ENCODE measurements around the gene TMED10.

The TMED10 gene

GRCh38 chr14:75215520-75215919 lies 39.1 kb upstream of the TMED10 start:
- no peaks in the 10 kb centered on the region for H3K27me3 ChIP-seq
- TF ChIP-seq Cebpa-rat (IDR thresholded peaks at IDR 0.05): no peak
- peaks cover 15 to 54% (median 33%) of the 10 kb centered on the region in 10 experiments for H3K4me1 ChIP-seq
- H3K9me3 ChIP-seq (replicated peaks in 1 of 11): no peaks in the 10 kb centered on the region
- H3K4me3 ChIP-seq: no peak overlapping the region
- no peaks in the 10 kb centered on the region for H3K36me3 ChIP-seq
- no peaks in the 10 kb centered on the region for H4K20me1 ChIP-seq
- peak overlapping the region in 8 of 11 experiments; percentile 23 to 49 (median 30); a peak in 12 of 22 replicates for H3K4me2 ChIP-seq
- H3K27ac ChIP-seq: no peak overlapping the region
- H3K9ac ChIP-seq: no peak overlapping the region

- no peaks in the 10 kb centered on the region for H3K9me3 ChIP-seq (replicated peaks in 1 of 11)
- H3K36me3 ChIP-seq: no peaks in the 10 kb centered on the region
- H3K9ac ChIP-seq: no peak overlapping the region
Measured at GRCh38 chr14:75214558-75214957, 38.1 kb upstream of the TMED10 start.

GRCh38 chr14:75213172-75213571 lies 36.8 kb upstream of the TMED10 start:
- no peak overlapping the region for H3K9ac ChIP-seq
- H3K27ac ChIP-seq: no peak overlapping the region
- no peak overlapping the region for H3K4me3 ChIP-seq
- TF ChIP-seq Cebpa-rat (IDR thresholded peaks at IDR 0.05): no peak
- no peaks in the 10 kb centered on the region for H3K36me3 ChIP-seq
- no peaks in the 10 kb centered on the region for H3K9me3 ChIP-seq (replicated peaks in 1 of 11)
- H3K27me3 ChIP-seq: no peaks in the 10 kb centered on the region
- peaks cover 9 to 46% (median 26%) of the 10 kb centered on the region in 10 experiments for H3K4me1 ChIP-seq
- no peaks in the 10 kb centered on the region for H4K20me1 ChIP-seq
- peak overlapping the region in 7 of 11 experiments; percentile 10 to 55 (median 33); a peak in 13 of 22 replicates for H3K4me2 ChIP-seq

More at GRCh38 chr14:75214558-75214957, 38.1 kb upstream of the TMED10 start:
- no peak overlapping the region for H3K27ac ChIP-seq
- no peaks in the 10 kb centered on the region for H3K27me3 ChIP-seq
- H3K4me1 ChIP-seq: peaks cover 9 to 46% (median 26%) of the 10 kb centered on the region in 10 experiments
- H3K4me3 ChIP-seq: no peak overlapping the region
- H3K4me2 ChIP-seq: peak overlapping the region in 5 of 11 experiments; percentile 23 to 49 (median 34); a peak in 7 of 22 replicates
- no peak for TF ChIP-seq Cebpa-rat (IDR thresholded peaks at IDR 0.05)
- H4K20me1 ChIP-seq: no peaks in the 10 kb centered on the region

- H4K20me1 ChIP-seq: no peaks in the 10 kb centered on the region
- no peaks in the 10 kb centered on the region for H3K36me3 ChIP-seq
- H3K27ac ChIP-seq: no peak overlapping the region
- H3K9me3 ChIP-seq (replicated peaks in 1 of 11): no peaks in the 10 kb centered on the region
- no peaks in the 10 kb centered on the region for H3K27me3 ChIP-seq
- H3K4me2 ChIP-seq: no peak overlapping the region
- peaks cover 17 to 67% (median 39%) of the 10 kb centered on the region in 10 experiments for H3K4me1 ChIP-seq
- no peak for TF ChIP-seq Cebpa-rat (IDR thresholded peaks at IDR 0.05)
- H3K4me3 ChIP-seq: no peak overlapping the region
- no peak overlapping the region for H3K9ac ChIP-seq
Measured at GRCh38 chr14:75208843-75209242, 32.4 kb upstream of the TMED10 start.

GRCh38 chr14:75206190-75206589 lies 29.8 kb upstream of the TMED10 start:
- peak overlapping the region in 2 of 11 experiments; percentile 28 to 42; a peak in 3 of 22 replicates for H3K9ac ChIP-seq
- H3K9me3 ChIP-seq (replicated peaks in 1 of 11): no peaks in the 10 kb centered on the region
- H3K36me3 ChIP-seq: no peaks in the 10 kb centered on the region
- no peaks in the 10 kb centered on the region for H4K20me1 ChIP-seq
- peak overlapping the region in 8 of 11 experiments; percentile 53 to 77 (median 66); a peak in 16 of 22 replicates for H3K4me2 ChIP-seq
- H3K27me3 ChIP-seq: no peaks in the 10 kb centered on the region
- H3K27ac ChIP-seq: peak overlapping the region in 8 of 11 experiments; percentile 29 to 75 (median 64); a peak in 11 of 22 replicates
- no peak overlapping the region for H3K4me3 ChIP-seq
- peaks cover 14 to 47% (median 30%) of the 10 kb centered on the region in 10 experiments for H3K4me1 ChIP-seq
- TF ChIP-seq Cebpa-rat (IDR thresholded peaks at IDR 0.05): no peak

- Histone ChIP-seq H3K27me3 (no peaks in the 10 kb centered on the region), H3K4me2 (peak overlapping the region; percentile 12 to 77 (median 56); a peak in 20 of 22 replicates), H4K20me1 (no peaks in the 10 kb centered on the region), H3K9ac (peak overlapping the region in 2 of 11 experiments; percentile 28 to 42; a peak in 4 of 22 replicates), H3K27ac (peak overlapping the region in 8 of 11 experiments; percentile 29 to 75 (median 64); a peak in 13 of 22 replicates), H3K36me3 (no peaks in the 10 kb centered on the region), H3K4me1 (peaks cover 8 to 41% (median 27%) of the 10 kb centered on the region in 10 experiments; a peak in 19 of 20 replicates), H3K9me3 (replicated peaks in 1 of 11) (no peaks in the 10 kb centered on the region), H3K4me3 (no peak overlapping the region; a peak in 1 of 20 replicates)
- TF ChIP-seq Cebpa-rat (IDR thresholded peaks at IDR 0.05): no peak
Measured at GRCh38 chr14:75205591-75205990, 29.2 kb upstream of the TMED10 start.

- Histone ChIP-seq H3K9ac (no peak overlapping the region), H3K4me2 (peak overlapping the region in 3 of 11 experiments; percentile 5 to 10 (median 10); a peak in 1 of 22 replicates), H3K4me1 (peaks cover 0 to 41% (median 25%) of the 10 kb centered on the region in 10 experiments; a peak in 18 of 20 replicates), H3K27me3 (no peaks in the 10 kb centered on the region), H4K20me1 (no peaks in the 10 kb centered on the region), H3K9me3 (replicated peaks in 1 of 11) (no peaks in the 10 kb centered on the region), H3K4me3 (no peak overlapping the region), H3K27ac (no peak overlapping the region), H3K36me3 (no peaks in the 10 kb centered on the region)
- TF ChIP-seq Cebpa-rat (IDR thresholded peaks at IDR 0.05): no peak
Measured at GRCh38 chr14:75204116-75204515, 27.7 kb upstream of the TMED10 start.

GRCh38 chr14:75202657-75203056 lies 26.2 kb upstream of the TMED10 start:
- H3K36me3 ChIP-seq: no peaks in the 10 kb centered on the region
- TF ChIP-seq Cebpa-rat (IDR thresholded peaks at IDR 0.05): no peak
- H3K27me3 ChIP-seq: no peaks in the 10 kb centered on the region
- no peak overlapping the region for H3K4me3 ChIP-seq
- H3K9ac ChIP-seq: no peak overlapping the region
- H3K4me1 ChIP-seq: peaks cover 9 to 53% (median 35%) of the 10 kb centered on the region in 10 experiments
- H3K27ac ChIP-seq: no peak overlapping the region
- no peaks in the 10 kb centered on the region for H3K9me3 ChIP-seq (replicated peaks in 1 of 11)
- H3K4me2 ChIP-seq: no peak overlapping the region
- no peaks in the 10 kb centered on the region for H4K20me1 ChIP-seq

- Histone ChIP-seq H3K4me1 (peaks cover 14 to 51% (median 33%) of the 10 kb centered on the region in 10 experiments), H3K9me3 (replicated peaks in 1 of 11) (no peaks in the 10 kb centered on the region), H4K20me1 (no peaks in the 10 kb centered on the region), H3K27ac (no peak overlapping the region), H3K27me3 (no peaks in the 10 kb centered on the region), H3K4me3 (no peak overlapping the region), H3K4me2 (no peak overlapping the region), H3K9ac (no peak overlapping the region), H3K36me3 (no peaks in the 10 kb centered on the region)
- no peak for TF ChIP-seq Cebpa-rat (IDR thresholded peaks at IDR 0.05)
Measured at GRCh38 chr14:75201087-75201486, 24.7 kb upstream of the TMED10 start.

GRCh38 chr14:75200451-75200850 lies 24.0 kb upstream of the TMED10 start:
- Histone ChIP-seq H3K36me3 (no peaks in the 10 kb centered on the region), H3K27me3 (no peaks in the 10 kb centered on the region), H3K27ac (no peak overlapping the region), H3K4me1 (peaks cover 12 to 49% (median 29%) of the 10 kb centered on the region in 10 experiments), H3K4me2 (no peak overlapping the region), H3K4me3 (no peak overlapping the region), H4K20me1 (no peaks in the 10 kb centered on the region), H3K9me3 (replicated peaks in 1 of 11) (no peaks in the 10 kb centered on the region), H3K9ac (no peak overlapping the region)
- TF ChIP-seq Cebpa-rat (IDR thresholded peaks at IDR 0.05): no peak
